ENCODE data around the gene AS3MT.

GRCh38 chr10:102872163-102872562 lies 2.9 kb downstream of the AS3MT start:
- TF ChIP-seq, protein P1, sequence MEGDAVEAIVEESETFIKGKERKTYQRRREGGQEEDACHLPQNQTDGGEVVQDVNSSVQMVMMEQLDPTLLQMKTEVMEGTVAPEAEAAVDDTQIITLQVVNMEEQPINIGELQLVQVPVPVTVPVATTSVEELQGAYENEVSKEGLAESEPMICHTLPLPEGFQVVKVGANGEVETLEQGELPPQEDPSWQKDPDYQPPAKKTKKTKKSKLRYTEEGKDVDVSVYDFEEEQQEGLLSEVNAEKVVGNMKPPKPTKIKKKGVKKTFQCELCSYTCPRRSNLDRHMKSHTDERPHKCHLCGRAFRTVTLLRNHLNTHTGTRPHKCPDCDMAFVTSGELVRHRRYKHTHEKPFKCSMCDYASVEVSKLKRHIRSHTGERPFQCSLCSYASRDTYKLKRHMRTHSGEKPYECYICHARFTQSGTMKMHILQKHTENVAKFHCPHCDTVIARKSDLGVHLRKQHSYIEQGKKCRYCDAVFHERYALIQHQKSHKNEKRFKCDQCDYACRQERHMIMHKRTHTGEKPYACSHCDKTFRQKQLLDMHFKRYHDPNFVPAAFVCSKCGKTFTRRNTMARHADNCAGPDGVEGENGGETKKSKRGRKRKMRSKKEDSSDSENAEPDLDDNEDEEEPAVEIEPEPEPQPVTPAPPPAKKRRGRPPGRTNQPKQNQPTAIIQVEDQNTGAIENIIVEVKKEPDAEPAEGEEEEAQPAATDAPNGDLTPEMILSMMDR (IDR thresholded peaks at IDR 0.05), result no peak
- TF ChIP-seq HDAC2 (IDR thresholded peaks at IDR 0.05) (no peak), CEBPB (IDR thresholded peaks at IDR 0.05) (no peak), ESRRA (IDR thresholded peaks at IDR 0.05; ENCODE audit: borderline replicate concordance, low read length) (no peak), JUNB (IDR thresholded peaks at IDR 0.05) (no peak)

Data from A549 (cell line).